ENCODE measurements around the gene STAC3.
"Not testable (repeated sequence)": the region's sequence is repeated elsewhere in the genome, so short reads cannot be mapped to it uniquely, and the experiment has no call there.

- not testable (repeated sequence) for TF ChIP-seq CTCF, POLR2A (IDR thresholded peaks at IDR 0.05)
These were observed 25.2 kb upstream of the STAC3 start for GRCh38 chr12:57276233-57276632.

All from adrenal gland (tissue), 5 donors.